HG02759 (cell line): ENCODE data around the gene GPRIN3.
A peak's percentile ranks its signal among the peaks of the same experiment; 100 is the strongest.
"Not testable (repeated sequence)": the region's sequence is repeated elsewhere in the genome, so short reads cannot be mapped to it uniquely, and the experiment has no call there.

ENCODE experiments used
- ATAC-seq: cut with Tn5 transposase; IDR thresholded peaks from one replicate; pipeline ENCODE4 v1.9.1; 2021; ENCODE audit warnings: mild to moderate bottlenecking, moderate library complexity; ENCODE audit not compliant: unreplicated experiment

Gene GPRIN3

DNA sequence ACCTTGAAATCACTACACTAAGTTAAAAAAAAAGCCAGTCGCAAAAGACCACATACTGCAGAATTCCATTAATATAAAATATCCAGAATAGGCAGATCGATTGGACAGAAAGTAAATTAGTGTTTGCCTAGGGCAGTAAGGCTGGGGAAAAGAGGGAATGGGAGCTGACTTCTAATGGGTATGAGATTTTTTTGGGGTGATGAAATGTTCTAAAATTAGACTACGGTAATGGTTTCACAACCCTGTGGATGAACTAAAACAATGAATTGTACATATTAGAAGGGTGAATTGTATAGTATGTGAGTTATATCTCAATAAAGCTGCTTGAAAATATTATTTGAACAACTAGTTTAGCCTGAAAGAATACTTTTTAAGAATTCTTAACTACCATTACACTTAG lies 6.7 kb upstream of the GPRIN3 start:
- ATAC-seq = no peak

DNA sequence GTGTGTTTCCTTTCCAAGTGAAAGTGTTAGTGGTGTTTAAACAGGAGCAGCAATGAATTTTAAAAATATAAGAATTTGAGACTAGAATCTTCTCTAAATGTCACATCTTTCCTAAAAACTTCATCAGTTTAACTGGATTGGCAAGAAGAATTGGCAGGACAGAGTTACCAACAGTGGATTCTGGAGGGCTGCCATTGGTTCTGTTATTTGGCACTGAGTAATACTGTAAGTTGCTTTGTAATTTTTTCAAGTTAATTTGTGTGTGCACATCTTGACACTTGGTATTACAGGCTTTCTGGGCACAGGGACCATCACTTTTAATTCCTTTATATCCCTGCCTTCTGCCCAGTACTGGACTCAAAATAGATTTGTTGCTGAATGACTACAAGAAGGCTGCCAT lies 4.5 kb upstream of the GPRIN3 start:
- no peak for ATAC-seq

DNA sequence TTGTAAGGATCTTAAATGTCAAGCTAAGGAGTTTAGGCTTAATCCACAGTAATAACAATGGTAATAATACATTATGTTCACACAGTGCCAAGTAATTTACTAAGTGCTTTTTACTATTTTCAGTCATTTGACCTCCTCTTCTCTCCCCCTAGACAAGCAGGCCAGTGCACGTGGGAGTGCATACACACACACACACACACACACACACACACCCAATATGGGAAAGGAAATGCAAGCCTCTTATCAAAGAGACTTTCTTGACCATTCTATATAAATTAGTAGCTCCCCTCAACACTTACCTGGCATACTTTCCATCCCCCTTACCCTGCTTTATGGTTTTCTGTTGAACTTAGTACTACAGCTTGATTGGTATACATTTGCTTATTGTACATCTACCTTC lies 3.8 kb upstream of the GPRIN3 start:
- no peak for ATAC-seq

DNA sequence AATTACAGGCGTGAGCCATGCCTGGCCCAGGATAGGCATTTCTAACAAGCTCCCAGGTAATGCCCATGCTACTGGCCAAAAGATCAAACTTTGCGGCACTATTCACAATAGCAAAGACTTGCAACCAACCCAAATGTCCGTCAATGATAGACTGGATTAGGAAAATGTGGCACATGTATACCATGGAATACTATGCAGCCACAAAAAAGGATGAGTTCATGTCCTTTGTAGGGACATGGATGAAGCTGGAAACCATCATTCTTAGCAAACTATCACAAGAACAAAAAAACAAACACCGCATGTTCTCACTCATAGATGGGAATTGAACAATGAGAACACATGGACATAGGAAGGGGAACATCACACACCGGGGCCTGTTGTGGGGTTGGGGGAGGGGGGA lies 1.6 kb upstream of the GPRIN3 start:
- not testable (repeated sequence) for ATAC-seq

DNA sequence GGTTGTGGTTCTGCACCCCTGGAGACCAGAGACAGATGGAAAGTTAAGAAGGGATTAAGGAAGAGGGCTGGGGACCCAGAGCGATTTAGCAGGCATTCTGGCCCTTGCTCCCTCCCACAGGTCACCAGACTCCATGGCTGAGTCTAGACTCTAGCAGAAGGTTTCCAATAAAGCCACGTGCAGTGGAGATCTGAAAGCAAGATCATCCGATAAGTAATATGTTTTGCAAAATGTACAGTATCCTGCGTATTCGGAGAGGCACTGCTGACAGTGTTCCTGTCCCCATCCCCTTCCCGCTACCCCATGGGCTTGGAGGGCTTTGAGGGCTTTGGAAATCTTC lies 531 bp upstream of the GPRIN3 start:
- ATAC-seq = peak; percentile 6

DNA sequence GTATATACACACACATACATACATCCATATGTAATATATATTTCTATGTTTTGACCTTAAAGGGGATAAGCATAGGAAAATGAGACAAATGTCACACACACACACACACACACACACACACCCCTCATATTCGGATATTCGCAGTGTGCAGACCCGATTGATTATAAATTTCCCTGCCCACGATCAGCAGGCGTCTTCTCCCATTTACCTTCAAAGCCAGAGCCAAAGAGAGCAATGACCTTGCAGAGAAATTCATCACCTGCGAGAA lies 488 bp downstream of the GPRIN3 start:
- ATAC-seq = no peak

DNA sequence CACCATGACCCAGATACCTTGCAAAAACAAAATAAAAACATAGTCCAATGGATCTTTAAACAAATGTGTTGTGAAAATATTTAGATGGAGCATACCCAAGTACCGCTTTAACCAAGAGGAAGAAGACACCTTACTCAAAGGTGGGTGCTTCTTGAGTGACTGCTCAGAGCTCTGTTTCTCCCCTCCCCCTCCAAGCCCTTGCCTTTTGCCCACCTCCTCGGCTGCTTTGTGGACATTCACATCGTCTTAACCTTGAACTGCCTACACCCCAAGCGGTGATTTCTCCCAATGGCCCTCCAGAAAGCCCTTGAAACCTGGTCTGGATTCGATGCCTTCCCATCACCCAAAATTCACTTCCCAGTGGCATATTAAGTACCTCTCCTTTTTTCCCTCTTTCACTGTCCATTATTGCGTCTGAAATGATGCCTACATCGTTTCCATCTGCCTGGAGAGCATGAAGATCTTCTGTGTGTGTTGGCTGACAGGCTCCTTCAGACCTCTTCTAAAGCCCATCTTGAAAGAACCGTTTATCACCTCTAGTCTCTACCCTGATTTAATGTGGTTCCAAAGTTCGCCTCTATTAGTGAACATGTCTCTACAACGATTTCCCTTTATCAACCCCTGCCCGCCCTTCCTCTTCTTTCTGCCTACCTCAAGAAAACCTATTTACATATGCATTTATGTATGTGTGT lies 968 bp downstream of the GPRIN3 start:
- no peak for ATAC-seq

DNA sequence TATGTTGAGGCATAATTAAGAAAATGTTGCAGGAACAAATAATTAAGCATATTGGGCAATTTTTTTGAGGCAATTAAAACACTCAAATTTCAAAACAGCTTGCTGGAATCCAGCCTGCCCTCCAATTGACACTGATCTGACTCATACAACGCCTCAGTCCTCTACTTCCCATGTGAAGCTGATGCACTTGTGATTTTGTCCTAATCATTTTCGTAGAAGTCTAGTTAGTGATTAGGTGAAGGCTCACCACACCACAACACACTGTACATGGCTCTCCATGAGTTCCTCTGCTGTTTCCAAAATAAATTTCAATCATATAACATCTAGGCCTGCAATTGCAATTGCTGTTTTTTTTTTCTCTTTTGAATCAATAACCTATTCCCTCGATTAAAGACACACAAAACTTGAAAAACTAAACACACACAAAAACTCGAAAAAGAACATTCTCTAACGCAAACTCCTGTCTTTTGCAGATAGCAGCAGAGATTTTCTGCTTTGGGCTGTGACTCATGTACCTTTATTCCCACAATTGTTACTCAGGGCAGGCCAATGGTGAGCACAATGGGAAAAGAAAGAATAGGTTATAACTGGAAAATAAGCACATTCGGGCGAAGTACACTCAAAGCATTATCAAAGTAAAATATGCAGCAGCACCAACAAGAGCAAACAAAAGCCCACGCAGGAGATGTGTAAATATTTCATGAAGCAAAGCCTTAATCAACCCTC lies 1.7 kb downstream of the GPRIN3 start:
- no peak for ATAC-seq

DNA sequence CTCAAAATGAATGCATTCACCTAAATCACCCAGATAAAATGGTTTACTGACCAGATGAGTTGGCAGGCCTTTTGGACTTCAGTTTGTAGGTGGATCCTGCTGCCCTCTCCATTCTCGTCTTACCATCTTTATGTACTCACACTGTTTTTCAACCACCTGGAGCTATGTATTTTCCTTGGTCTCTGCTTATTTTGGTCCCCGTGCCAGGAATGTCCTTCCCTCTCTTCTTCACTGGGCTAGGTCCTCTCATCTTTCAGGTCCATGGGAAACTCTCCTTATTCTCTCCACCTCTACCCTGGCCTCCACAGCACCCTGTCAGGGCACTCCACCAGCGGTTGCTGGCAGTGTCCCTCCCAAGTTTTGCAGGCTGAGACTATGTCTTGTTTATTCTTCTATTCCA lies 2.6 kb downstream of the GPRIN3 start:
- ATAC-seq = no peak

DNA sequence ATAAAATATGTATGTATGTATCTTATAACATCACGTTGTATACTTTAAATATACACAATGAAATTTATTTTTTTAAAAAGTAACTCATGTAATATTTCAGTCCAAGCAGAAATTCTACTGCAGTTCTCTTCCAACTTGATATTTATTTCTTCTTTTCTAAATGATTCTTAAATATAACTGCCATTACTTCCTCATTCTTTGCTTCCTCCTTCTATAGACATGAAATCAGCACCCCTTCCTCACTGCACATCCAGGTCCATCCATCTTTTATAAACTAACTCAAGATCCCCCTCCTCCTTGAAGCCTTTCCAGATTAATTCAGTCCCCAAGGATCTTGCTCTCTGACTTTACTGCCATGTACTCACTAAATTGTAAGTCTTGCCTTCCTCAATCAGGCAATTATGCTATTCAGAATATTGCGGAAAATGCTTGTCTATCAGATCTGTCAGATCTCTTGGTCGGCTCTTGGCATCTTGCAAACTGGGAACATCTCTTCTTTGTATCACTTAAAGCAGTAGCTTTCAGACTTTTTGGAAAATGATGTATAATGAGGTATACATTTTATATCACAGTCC lies 3.7 kb downstream of the GPRIN3 start:
- no peak for ATAC-seq

DNA sequence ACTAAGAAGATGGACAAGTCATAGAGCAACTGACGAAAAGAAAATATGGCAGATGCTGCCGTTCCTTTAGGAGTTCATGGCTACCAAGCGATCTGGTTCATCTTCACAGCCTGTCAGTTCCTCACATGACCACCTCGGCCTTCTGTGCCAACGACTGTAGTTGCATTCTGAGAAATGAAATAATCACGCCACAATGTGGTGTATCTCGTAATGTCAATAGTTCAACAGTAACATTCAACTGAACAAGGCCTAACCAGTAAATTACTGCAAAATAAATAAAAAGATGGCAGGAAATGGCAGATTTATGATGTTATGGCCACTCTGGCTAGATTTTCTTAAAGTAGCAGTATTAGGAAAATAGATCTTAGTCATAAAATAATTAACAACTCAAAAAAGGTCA lies 4.4 kb downstream of the GPRIN3 start:
- no peak for ATAC-seq

DNA sequence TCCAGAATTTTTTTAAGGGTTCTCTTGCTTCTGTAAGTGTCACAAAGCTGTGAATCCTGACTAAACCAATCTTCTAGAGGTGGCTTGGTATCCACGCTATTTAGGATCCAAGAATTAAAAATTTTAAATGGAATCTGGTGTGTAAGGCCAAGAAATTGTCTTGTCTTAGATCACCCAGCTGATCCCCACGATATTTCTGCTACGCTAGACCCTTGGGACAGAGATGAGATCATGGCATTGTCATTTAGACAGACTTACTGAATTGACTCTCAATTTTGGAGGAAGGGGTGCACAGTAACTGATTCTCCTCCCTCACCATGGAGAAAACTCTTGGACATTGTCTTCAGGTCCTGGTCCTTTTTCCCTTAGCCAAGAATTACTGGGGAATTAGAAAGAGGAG lies 5.7 kb downstream of the GPRIN3 start:
- ATAC-seq = no peak

DNA sequence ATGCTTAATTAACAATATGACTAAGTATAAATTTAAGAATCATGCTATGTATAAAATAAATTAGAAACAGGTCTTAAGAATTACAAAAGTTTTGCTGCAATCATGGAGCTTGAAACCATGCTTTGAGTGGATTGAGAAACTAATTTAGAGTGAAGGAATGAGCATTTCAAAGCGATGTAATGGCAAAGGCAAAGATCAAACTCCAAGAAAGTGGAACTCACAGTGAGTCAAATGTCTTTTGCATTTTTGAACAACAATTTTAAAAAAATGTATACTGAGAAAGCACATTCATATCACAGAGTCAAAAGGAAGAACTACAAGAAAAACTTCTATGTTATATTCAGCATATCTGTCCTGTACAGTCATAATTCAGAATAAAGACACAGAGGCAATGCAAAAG lies 6.6 kb downstream of the GPRIN3 start:
- no peak for ATAC-seq

DNA sequence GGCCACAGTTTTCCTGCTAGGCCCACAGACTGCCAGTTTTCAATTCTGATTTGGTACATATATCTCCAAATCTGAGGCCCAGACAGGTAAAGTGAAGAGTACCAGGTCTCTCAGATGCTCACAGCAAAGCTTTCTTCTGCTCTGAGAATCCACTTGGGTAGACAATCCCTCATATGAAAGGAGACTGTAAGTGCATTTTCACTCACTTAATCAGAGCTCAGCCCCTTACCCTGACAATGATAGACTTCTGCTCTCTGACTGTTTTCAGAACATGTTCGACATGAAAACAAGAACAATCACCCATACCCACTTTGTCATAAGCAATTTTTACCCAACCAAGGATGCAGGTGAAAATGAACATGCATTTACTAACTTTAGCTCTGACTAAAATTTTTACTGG lies 7.1 kb downstream of the GPRIN3 start:
- no peak for ATAC-seq

DNA sequence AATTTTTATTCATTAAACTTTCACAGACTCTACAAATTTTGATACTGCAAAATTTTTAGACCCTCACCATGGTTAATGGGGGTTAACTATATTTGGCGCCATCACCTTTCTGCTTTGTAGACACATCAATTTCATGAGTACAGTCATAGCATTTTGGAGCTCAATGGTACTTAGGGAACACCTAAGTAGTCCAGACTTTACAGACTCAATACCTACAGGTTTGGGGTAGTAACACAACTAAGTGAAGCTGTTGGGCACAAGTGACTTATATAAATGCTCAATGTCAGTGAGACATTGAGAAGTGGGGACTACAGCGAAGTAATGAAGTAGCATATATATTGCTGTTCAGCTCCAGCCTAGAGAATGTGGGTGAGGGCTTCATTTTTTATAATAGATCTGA lies 7.5 kb downstream of the GPRIN3 start:
- no peak for ATAC-seq

DNA sequence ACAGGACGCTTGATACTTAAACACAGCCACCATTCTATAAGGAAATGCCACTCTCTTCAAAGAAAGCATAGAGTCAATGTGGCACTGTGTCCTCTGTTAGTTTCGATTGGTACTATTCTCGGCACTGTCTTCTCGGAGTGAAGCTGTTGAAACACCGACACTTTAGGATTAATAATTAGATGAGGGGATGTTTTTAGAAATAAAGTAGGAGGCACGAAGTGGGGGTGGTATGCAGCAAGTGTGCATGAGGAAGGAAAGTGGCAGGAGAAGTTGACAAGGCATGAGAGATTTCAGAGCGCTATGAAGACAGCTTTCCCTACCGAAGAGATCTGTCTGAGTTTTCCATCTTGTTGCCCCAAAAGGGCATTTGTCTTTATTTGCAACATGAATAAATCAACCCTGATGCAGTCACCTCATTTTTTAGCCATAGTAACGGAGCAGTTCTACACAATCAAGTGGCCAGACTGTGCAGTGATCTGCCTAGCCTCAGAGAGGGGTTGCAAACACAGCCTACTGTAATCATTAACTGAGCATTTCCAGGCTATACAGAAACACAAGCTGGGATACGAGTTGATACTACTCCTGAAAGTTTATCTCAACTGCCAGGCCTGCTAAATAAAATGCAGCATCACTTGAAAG lies 8.3 kb downstream of the GPRIN3 start:
- peak; percentile 53 for ATAC-seq

DNA sequence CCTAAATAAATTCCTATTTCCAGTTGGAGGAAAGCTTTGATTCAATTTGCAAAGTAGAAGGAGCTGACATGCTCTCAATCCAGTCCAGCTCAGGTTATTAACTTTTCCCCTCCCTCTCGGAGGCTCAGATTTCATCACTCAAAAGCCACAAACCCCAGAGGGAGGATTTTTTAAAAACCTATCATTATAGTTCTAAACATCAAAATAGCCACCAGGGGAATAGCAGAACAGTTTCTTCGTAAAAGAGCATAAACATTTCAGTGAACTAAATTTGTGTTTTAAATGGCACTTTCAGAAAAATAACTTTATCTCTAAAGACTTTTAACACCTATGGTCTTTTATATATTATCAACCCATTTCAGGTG lies 8.8 kb downstream of the GPRIN3 start:
- peak; percentile 18 for ATAC-seq

DNA sequence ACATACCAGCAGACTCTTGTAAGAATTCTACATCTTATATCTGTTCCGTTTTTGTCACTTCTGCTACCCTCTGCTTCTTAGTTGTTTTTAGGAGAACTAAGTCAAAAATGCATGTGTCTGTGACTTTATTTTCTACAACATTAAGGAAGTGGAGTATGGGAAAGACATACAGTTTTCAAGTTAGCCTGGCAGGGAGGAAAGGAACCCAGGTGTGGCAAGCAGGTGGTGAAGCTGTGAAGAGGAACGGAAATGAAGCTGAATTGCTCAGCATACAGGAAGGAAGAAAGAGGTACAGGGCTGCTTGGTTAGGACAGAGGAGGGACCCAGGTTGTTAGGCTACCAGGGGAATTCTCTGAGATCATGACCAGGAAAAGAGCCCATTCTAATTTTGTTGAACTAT lies 9.4 kb downstream of the GPRIN3 start:
- peak; percentile 55 for ATAC-seq

DNA sequence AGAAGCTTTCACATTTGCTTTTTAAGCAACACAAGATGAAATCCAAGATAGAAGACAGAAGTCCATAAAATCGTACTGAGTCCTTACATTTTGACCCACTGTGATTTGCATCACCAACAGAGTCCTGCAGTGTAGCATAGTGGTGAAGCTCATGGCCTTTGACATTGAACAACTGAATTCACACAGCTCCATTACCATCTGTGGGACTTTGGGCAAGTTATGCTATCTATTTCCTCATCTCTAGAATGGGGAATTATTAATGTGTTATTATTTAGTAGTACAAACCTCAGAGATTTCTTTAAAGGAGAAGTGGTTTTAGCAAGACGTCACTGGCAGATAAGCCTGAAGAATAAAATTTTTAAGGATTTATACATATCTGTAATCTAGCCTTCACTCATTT lies 10.7 kb downstream of the GPRIN3 start:
- no peak for ATAC-seq

DNA sequence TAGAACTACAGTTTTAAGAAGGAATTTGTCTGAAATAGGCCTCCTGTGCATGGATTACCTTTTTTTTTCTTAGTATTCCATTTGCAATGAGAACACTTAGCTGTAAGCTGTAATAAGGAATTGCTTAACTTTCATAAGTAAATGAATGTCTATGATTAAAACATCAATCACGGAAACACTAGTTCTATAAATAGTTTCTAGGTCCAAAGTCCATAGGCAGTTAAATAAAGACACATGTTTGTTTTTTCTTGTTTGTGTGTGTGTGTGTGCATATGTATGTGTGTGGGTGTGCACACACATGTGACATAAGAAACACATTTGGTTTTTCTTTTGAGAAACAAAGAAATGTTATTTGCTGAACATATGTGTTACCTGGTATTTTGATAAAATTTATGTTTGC lies 11.2 kb downstream of the GPRIN3 start:
- ATAC-seq = no peak

DNA sequence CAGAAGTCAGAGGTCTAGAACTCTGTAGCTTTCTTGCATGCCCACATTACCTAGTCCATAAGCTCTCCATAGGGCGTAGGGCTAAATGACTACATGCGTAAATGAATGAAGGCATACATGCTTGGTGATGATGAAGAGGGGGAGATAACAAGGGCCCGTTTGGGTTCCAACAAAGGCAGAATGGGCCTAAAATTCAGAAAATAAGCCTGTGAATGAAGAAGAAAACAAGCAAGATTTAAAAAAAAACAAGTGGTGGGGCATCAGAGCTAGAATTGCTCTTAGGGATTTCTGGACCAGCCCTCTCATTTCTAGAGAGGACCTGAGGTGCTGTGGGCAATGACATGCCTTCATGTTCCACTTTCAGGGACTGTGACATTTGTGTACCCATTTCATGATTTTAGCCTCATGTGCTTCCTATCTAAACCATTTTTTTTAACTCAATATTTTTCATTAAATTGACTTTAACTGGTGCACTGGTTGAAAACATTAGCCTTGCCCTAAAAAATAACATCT lies 12.1 kb downstream of the GPRIN3 start:
- no peak for ATAC-seq

DNA sequence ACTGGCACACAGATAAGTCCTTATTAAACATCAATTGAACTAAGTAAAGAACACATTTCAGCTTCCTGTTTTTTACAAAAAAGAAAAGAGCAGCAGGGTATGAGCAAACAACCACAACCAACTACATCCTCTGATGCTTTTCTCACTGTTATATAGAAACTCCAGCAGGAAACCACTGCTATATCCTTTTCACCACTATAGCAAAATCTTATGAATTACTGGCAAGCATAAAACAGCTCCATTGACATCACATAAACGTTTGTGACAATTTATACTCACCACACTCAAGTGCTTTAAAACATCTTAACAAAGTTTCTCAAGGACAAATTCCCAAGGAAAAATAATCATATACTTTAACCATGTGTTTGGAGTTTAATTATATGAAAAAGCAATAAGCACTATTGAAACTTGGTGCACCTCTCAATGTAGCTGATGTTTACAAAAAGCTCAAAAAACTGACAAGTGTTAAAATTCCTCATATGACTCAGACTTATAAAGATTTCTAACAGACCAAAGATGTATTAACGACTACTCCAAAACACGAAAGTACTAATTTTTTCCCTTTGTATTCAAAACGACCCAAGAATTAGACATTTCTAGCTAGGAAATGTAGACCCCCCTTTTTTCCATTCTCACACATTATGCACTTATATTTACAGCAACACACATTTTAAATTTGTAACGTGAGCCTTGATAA lies 12.9 kb downstream of the GPRIN3 start:
- ATAC-seq = peak; percentile 64
